HepG2 (cell line): Measurements from ENCODE around the gene WFDC5. TPM values are rescaled to one million over a fixed set of nuclear protein-coding genes. Genes with fewer than 3 reads are reported as not detected.
A peak's percentile ranks its signal among the peaks of the same experiment; 100 is the strongest.

Source experiments
- ATAC-seq: fragments of 200-7000 bp; cut with Tn5 transposase; 3 replicates; pipeline ENCODE4 v1.9.1; 2020; ENCODE audit warnings: mild to moderate bottlenecking, moderate library complexity
- BruUV-seq: library from RNA; stranded (reverse); fragments of 400-500 nt; replicated peaks from 2 replicates; lab custom pipeline; 2021; lab: Mats Ljungman, UMichigan
- CTCF ChIA-PET: fragments of 300-600 bp; formaldehyde crosslinking; extraction: SDS; loops from one replicate; lab custom pipeline; 2021; ENCODE audit warnings: low total read pairs, inconsistent platforms, low intra/inter-chr PET ratio; lab: Yijun Ruan, JAX
- POLR2A ChIA-PET: fragments of 350-600 bp; sonication (Branson Sonifier 250); formaldehyde crosslinking; loops from one replicate; lab custom pipeline; 2020; ENCODE audit warnings: antibody characterized with exemption, inconsistent platforms; lab: Yijun Ruan, JAX
- DNase-seq: peaks from one replicate; pipeline ENCODE4 v3.0.0-alpha.2; 2015; ENCODE audit warnings: low spot score
- FAIRE-seq: peaks from 3 replicates; lab custom pipeline; 2011; peaks lifted over from hg19 to GRCh38; lab: Jason Lieb, UNC
- H2AFZ ChIP-seq: one replicate; pipeline ENCODE4 v1.6.1; 2011; ENCODE audit warnings: low read length, inconsistent platforms
- H3K27ac ChIP-seq: fragments of 300-600 bp; 3 replicates; pipeline ENCODE4 v1.8.0; 2011; ENCODE audit warnings: mixed run types, mild to moderate bottlenecking, mixed read lengths, low read length, inconsistent platforms; ENCODE audit not compliant: insufficient read depth; ENCODE audit errors: extremely low read length
- H3K27me3 ChIP-seq, 2 experiments: fragments of 200-600 bp in 1 of 2; 2 replicates in 1 of 2; 3 replicates in 1 of 2; pipeline versions ENCODE4 v1.6.0 to v1.8.0; 2011; ENCODE audit warnings: low read length in 2 of 2, mild to moderate bottlenecking in 2 of 2, moderate library complexity in 2 of 2, inconsistent platforms in 1 of 2; ENCODE audit not compliant: insufficient read depth in 2 of 2, control insufficient read depth in 1 of 2
- H3K36me3 ChIP-seq, 2 experiments: fragments of 200-600 bp in 1 of 2; replicated peaks in 1 of 2; 2 replicates in 1 of 2; 3 replicates in 1 of 2; pipeline versions ENCODE4 v1.5.1 to v1.8.0; 2011; ENCODE audit warnings: low read length in 2 of 2, inconsistent platforms in 1 of 2; ENCODE audit not compliant: insufficient read depth in 2 of 2, control insufficient read depth in 1 of 2
- H3K4me1 ChIP-seq: 2 replicates; pipeline ENCODE4 v1.5.1; 2012; ENCODE audit warnings: low read length, inconsistent platforms; ENCODE audit not compliant: insufficient read depth
- H3K4me2 ChIP-seq: 2 replicates; pipeline ENCODE4 v1.6.0; 2011; ENCODE audit warnings: low read depth, low read length, inconsistent platforms
- H3K4me3 ChIP-seq, 3 experiments: fragments of 200-600 bp in 1 of 3; sonication (generic), shearing (Covaris generic) in 1 of 3; replicated peaks in 1 of 3; 2 replicates each; pipeline ENCODE4 v1.5.1; 2011 to 2016; ENCODE audit warnings: low read length in 3 of 3, inconsistent platforms in 2 of 3, low read depth in 2 of 3, mild to moderate bottlenecking in 2 of 3, control low read depth in 1 of 3, mixed read lengths in 1 of 3; ENCODE audit not compliant: insufficient read depth in 1 of 3
- H3K79me2 ChIP-seq: one replicate; pipeline ENCODE4 v1.6.1; 2011; ENCODE audit warnings: low read length, inconsistent platforms; ENCODE audit not compliant: insufficient read depth
- H3K9ac ChIP-seq: 2 replicates; pipeline ENCODE4 v1.6.0; 2011; ENCODE audit warnings: mild to moderate bottlenecking, low read depth, low read length, inconsistent platforms; ENCODE audit not compliant: insufficient read depth
- H3K9me3 ChIP-seq: 2 replicates; pipeline ENCODE4 v1.5.1; 2012; ENCODE audit warnings: mild to moderate bottlenecking, low read length
- H4K20me1 ChIP-seq: 2 replicates; pipeline ENCODE4 v1.6.0; 2011; ENCODE audit warnings: inconsistent platforms, mild to moderate bottlenecking, low read length, moderate library complexity; ENCODE audit not compliant: insufficient read depth
- ATM ChIP-seq: fragments of 450-650 bp; IDR thresholded peaks from 2 replicates; pipeline ENCODE4 v1.7.1; 2017; ENCODE audit warnings: mild to moderate bottlenecking, borderline replicate concordance
- CBX5 ChIP-seq: sonication (generic); formaldehyde crosslinking; IDR thresholded peaks from 2 replicates; pipeline ENCODE4 v1.4.0; 2020; ENCODE audit warnings: missing genetic modification reagents, borderline replicate concordance
- U2AF2 ChIP-seq: fragments of 200-400 bp; formaldehyde crosslinking; IDR thresholded peaks from 2 replicates; pipeline ENCODE4 v1.6.1; 2017; ENCODE audit warnings: low read depth, mild to moderate bottlenecking, low read length
- ZFP37 ChIP-seq: sonication (generic); formaldehyde crosslinking; IDR thresholded peaks from 2 replicates; pipeline ENCODE4 v1.4.0; 2020; ENCODE audit warnings: missing genetic modification reagents, borderline replicate concordance
- ZFP41 ChIP-seq: sonication (generic); formaldehyde crosslinking; IDR thresholded peaks from 2 replicates; pipeline ENCODE4 v1.4.0; 2020; ENCODE audit warnings: mild to moderate bottlenecking, missing genetic modification reagents, borderline replicate concordance
- ZFP90 ChIP-seq: sonication (generic); formaldehyde crosslinking; IDR thresholded peaks from 2 replicates; pipeline ENCODE4 v1.8.0; 2022; ENCODE audit warnings: missing genetic modification reagents, mild to moderate bottlenecking, inconsistent platforms, borderline replicate concordance
- ZNF121 ChIP-seq: sonication (generic); formaldehyde crosslinking; IDR thresholded peaks from 2 replicates; pipeline ENCODE4 v1.5.0; 2020; ENCODE audit warnings: mild to moderate bottlenecking, missing genetic modification reagents
- ZNF572 ChIP-seq: sonication (generic); formaldehyde crosslinking; IDR thresholded peaks from 2 replicates; pipeline ENCODE4 v1.5.1; 2020; ENCODE audit warnings: mild to moderate bottlenecking, missing genetic modification reagents
- ZNF792 ChIP-seq: IDR thresholded peaks from 2 replicates; pipeline ENCODE4 v1.6.1; 2016
- WGBS: methylation state at CpG from one replicate; pipeline ENCODE4 v1.1.6; 2017; ENCODE audit warnings: low lambda C conversion rate; 5-methylcytosine and 5-hydroxymethylcytosine counted together
- in situ Hi-C: cut with HindIII; loops from 2 replicates; pipeline ENCODE4 v1.10.0; 2017; ENCODE audit warnings: low pct_unique_long_range_greater_than_20kb; ENCODE audit not compliant: extremely low pct_ligation_motif_present
- intact Hi-C: fragments of 100-400 bp; cut with micrococcal nuclease; formaldehyde crosslinking; loops from one replicate; pipeline ENCODE4 v1.10.0; 2022; ENCODE audit not compliant: unreplicated experiment
- polyA plus RNA-seq, 8 experiments: library from polyadenylated mRNA; depleted of rRNA in 3 of 8; stranded (reverse) in 7 of 8; unstranded in 1 of 8; fragments of >200 nt; fragmentation: Illumina TruSeq in 4 of 8; extraction: Trizol in 4 of 8; gene quantifications; 2 replicates each; pipeline versions ENCODE4 v1.2.1 to v1.2.3, GENCODE V29; 2011 to 2016; ENCODE audit warnings: low read depth in 4 of 8, missing spikeins in 1 of 8, mixed read lengths in 1 of 8; ENCODE audit not compliant: insufficient read depth in 1 of 8
- total RNA-seq, 5 experiments: library from RNA; depleted of rRNA; stranded (reverse); fragments of >200 nt; fragmentation: Illumina TruSeq; extraction: Trizol; gene quantifications; 2 replicates each; pipeline ENCODE4 v1.2.3, GENCODE V29; 2016; ENCODE audit warnings: low read depth in 1 of 5
- TF ChIP-seq, protein P1 (sequence below): sonication (generic); formaldehyde crosslinking; IDR thresholded peaks from 2 replicates; pipeline ENCODE4 v1.4.0; 2020; ENCODE audit warnings: mild to moderate bottlenecking, missing genetic modification reagents
- TF ChIP-seq, protein P2 (sequence below): sonication (generic); formaldehyde crosslinking; IDR thresholded peaks from 2 replicates; pipeline ENCODE4 v1.4.0; 2020; ENCODE audit warnings: missing genetic modification reagents

WFDC5 gene
- total and polyA plus RNA-seq, 2 of the 13 experiments (the other 11 are each of a cell fraction or from before 2014, with no cell fraction given), result not detected

DNA sequence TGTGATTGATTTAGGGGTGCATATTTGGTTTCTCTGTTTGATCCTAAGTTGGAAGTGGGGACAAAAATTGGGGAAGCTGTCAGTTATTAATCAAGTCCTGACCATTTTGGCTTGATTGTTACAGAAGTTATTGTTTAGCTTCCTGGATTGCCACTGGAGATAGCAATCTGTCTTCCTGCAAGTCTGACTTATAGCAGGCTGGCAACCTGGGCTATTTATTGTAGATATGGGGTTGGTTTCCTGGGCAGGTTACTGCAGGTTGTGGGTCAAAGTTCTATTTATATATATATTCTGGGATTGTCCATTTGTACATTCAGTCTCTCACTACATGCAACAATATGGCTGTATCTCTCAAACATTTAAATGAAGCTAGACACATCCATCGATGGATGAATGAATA is 31.8 kb downstream of the WFDC5 start:
- H3K27me3 ChIP-seq, result no peaks in the 10 kb centered on the region
- H3K27ac ChIP-seq, result no peak overlapping the region
- H3K9ac ChIP-seq, result no peak overlapping the region
- no peak for DNase-seq
- no peaks in the 10 kb centered on the region for H4K20me1 ChIP-seq
- peaks cover 1 to 4% of the 10 kb centered on the region in 2 experiments; a peak in 1 of 5 replicates for H3K36me3 ChIP-seq
- in situ Hi-C loops (no loop called here), intact Hi-C loops (no loop called here)
- no peak overlapping the region for H3K4me3 ChIP-seq
- no peak overlapping the region for H3K4me2 ChIP-seq
- WGBS, result 98% methylated on average over 1 of the region's 1 CpG
- ATAC-seq, result no peak
- TF ChIP-seq ZNF792 (CRISPR knock-in tag) (peak; percentile 95), ZFP41 (no peak)
- H3K79me2 ChIP-seq, result no peaks in the 10 kb centered on the region
- peaks cover 5% of the 10 kb centered on the region for H3K4me1 ChIP-seq
- no peak overlapping the region for H2AFZ ChIP-seq
- FAIRE-seq, result no peak
- ChIA-PET POLR2A (no interaction called here), CTCF (no interaction called here)
- no TSS peak for BruUV-seq
- peaks cover 8% of the 10 kb centered on the region for H3K9me3 ChIP-seq

DNA sequence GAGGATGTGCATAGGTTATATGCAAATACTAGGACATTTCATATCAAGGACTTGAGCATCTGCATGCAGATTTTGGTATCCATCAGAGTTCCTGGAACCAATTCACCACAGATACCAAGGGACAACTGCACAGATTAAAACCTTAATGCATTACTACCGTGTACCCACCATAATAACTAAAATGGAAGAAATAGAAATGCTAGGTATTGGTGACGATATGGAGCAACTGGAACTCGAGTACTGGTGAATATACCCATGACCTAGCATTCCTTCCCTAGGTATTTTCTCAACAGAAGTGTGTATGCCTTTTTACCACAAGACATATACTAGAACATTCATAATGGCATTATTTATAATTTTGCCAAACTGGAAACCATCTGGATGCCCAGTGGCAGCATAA is 32.5 kb downstream of the WFDC5 start:
- DNase-seq (no peak), FAIRE-seq (no peak), ATAC-seq (no peak)
- Histone ChIP-seq H3K9ac (no peak overlapping the region), H3K27me3 (no peaks in the 10 kb centered on the region), H3K9me3 (peaks cover 8% of the 10 kb centered on the region), H3K4me1 (peaks cover 11% of the 10 kb centered on the region), H3K36me3 (peaks cover 1 to 4% of the 10 kb centered on the region in 2 experiments; a peak in 1 of 5 replicates), H2AFZ (no peak overlapping the region), H3K4me3 (no peak overlapping the region), H3K27ac (no peak overlapping the region), H4K20me1 (no peaks in the 10 kb centered on the region), H3K4me2 (no peak overlapping the region), H3K79me2 (no peaks in the 10 kb centered on the region)
- ChIA-PET CTCF (no interaction called here), POLR2A (no interaction called here)
- in situ Hi-C loops (no loop called here), intact Hi-C loops (no loop called here)
- 96% methylated on average over 3 of the region's 3 CpGs for WGBS
- BruUV-seq, result no TSS peak
- TF ChIP-seq U2AF2 (no peak), ATM (no peak), CBX5 (CRISPR knock-in tag) (no peak), ZFP37 (CRISPR knock-in tag) (no peak), ZNF572 (CRISPR knock-in tag) (no peak), ZFP90 (no peak), ZNF121 (no peak)
- TF ChIP-seq, protein P1, sequence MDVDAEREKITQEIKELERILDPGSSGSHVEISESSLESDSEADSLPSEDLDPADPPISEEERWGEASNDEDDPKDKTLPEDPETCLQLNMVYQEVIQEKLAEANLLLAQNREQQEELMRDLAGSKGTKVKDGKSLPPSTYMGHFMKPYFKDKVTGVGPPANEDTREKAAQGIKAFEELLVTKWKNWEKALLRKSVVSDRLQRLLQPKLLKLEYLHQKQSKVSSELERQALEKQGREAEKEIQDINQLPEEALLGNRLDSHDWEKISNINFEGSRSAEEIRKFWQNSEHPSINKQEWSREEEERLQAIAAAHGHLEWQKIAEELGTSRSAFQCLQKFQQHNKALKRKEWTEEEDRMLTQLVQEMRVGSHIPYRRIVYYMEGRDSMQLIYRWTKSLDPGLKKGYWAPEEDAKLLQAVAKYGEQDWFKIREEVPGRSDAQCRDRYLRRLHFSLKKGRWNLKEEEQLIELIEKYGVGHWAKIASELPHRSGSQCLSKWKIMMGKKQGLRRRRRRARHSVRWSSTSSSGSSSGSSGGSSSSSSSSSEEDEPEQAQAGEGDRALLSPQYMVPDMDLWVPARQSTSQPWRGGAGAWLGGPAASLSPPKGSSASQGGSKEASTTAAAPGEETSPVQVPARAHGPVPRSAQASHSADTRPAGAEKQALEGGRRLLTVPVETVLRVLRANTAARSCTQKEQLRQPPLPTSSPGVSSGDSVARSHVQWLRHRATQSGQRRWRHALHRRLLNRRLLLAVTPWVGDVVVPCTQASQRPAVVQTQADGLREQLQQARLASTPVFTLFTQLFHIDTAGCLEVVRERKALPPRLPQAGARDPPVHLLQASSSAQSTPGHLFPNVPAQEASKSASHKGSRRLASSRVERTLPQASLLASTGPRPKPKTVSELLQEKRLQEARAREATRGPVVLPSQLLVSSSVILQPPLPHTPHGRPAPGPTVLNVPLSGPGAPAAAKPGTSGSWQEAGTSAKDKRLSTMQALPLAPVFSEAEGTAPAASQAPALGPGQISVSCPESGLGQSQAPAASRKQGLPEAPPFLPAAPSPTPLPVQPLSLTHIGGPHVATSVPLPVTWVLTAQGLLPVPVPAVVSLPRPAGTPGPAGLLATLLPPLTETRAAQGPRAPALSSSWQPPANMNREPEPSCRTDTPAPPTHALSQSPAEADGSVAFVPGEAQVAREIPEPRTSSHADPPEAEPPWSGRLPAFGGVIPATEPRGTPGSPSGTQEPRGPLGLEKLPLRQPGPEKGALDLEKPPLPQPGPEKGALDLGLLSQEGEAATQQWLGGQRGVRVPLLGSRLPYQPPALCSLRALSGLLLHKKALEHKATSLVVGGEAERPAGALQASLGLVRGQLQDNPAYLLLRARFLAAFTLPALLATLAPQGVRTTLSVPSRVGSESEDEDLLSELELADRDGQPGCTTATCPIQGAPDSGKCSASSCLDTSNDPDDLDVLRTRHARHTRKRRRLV, result no peak
- TF ChIP-seq, protein P2, sequence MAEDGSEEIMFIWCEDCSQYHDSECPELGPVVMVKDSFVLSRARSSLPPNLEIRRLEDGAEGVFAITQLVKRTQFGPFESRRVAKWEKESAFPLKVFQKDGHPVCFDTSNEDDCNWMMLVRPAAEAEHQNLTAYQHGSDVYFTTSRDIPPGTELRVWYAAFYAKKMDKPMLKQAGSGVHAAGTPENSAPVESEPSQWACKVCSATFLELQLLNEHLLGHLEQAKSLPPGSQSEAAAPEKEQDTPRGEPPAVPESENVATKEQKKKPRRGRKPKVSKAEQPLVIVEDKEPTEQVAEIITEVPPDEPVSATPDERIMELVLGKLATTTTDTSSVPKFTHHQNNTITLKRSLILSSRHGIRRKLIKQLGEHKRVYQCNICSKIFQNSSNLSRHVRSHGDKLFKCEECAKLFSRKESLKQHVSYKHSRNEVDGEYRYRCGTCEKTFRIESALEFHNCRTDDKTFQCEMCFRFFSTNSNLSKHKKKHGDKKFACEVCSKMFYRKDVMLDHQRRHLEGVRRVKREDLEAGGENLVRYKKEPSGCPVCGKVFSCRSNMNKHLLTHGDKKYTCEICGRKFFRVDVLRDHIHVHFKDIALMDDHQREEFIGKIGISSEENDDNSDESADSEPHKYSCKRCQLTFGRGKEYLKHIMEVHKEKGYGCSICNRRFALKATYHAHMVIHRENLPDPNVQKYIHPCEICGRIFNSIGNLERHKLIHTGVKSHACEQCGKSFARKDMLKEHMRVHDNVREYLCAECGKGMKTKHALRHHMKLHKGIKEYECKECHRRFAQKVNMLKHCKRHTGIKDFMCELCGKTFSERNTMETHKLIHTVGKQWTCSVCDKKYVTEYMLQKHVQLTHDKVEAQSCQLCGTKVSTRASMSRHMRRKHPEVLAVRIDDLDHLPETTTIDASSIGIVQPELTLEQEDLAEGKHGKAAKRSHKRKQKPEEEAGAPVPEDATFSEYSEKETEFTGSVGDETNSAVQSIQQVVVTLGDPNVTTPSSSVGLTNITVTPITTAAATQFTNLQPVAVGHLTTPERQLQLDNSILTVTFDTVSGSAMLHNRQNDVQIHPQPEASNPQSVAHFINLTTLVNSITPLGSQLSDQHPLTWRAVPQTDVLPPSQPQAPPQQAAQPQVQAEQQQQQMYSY, result no peak
